Endothelial cell of umbilical vein (primary cell): ENCODE data around the gene ERAL1.

Source experiments
- EZH2 ChIP-seq: IDR thresholded peaks from 2 replicates; pipeline ENCODE4 v1.6.1; 2012; ENCODE audit warnings: borderline replicate concordance, low read depth, mild to moderate bottlenecking, moderate library complexity, low read length, inconsistent platforms; ENCODE audit not compliant: severe bottlenecking
- MAX ChIP-seq: IDR thresholded peaks from 2 replicates; pipeline ENCODE4 v1.6.1; 2011; ENCODE audit not compliant: insufficient read depth, insufficient read length
- MYC ChIP-seq: IDR thresholded peaks from one replicate; pipeline ENCODE4 v1.6.1; 2011; ENCODE audit warnings: mild to moderate bottlenecking, low read depth, low read length
- POLR2A ChIP-seq: IDR thresholded peaks from 2 replicates; pipeline ENCODE4 v1.6.1; 2012; ENCODE audit warnings: low read depth, mild to moderate bottlenecking, control low read depth, low read length
- POLR2AphosphoS5 ChIP-seq: IDR thresholded peaks from 2 replicates; pipeline ENCODE4 v1.6.1; 2012; ENCODE audit warnings: low read depth, mild to moderate bottlenecking, control low read depth, low read length, moderate library complexity; ENCODE audit not compliant: insufficient read depth
- TF ChIP-seq, protein P1 (sequence below), 2 donors: IDR thresholded peaks; 1 replicate in 1 of 2; 2 replicates in 1 of 2; pipeline ENCODE4 v1.5.1; 2011; ENCODE audit warnings: low read length in 2 of 2, mild to moderate bottlenecking in 2 of 2, moderate library complexity in 2 of 2, control low read depth in 1 of 2, inconsistent platforms in 1 of 2, low read depth in 1 of 2; ENCODE audit not compliant: insufficient read depth in 1 of 2; ENCODE audit errors: extremely low read depth in 1 of 2

- TF ChIP-seq, protein P1, sequence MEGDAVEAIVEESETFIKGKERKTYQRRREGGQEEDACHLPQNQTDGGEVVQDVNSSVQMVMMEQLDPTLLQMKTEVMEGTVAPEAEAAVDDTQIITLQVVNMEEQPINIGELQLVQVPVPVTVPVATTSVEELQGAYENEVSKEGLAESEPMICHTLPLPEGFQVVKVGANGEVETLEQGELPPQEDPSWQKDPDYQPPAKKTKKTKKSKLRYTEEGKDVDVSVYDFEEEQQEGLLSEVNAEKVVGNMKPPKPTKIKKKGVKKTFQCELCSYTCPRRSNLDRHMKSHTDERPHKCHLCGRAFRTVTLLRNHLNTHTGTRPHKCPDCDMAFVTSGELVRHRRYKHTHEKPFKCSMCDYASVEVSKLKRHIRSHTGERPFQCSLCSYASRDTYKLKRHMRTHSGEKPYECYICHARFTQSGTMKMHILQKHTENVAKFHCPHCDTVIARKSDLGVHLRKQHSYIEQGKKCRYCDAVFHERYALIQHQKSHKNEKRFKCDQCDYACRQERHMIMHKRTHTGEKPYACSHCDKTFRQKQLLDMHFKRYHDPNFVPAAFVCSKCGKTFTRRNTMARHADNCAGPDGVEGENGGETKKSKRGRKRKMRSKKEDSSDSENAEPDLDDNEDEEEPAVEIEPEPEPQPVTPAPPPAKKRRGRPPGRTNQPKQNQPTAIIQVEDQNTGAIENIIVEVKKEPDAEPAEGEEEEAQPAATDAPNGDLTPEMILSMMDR (IDR thresholded peaks at IDR 0.05; ENCODE audit: extremely low read depth in 1 of 2, insufficient read depth in 1 of 2, low read depth in 1 of 2, low read length in 2 of 2), result no peak
- TF ChIP-seq MYC (no peak), MAX (no peak), POLR2AphosphoS5 (no peak), EZH2 (no peak), POLR2A (no peak)
These were observed 44.4 kb upstream of the ERAL1 start for GRCh38 chr17:28810437-28810836.
